Choroid plexus epithelial cell (primary cell): ENCODE measurements around the gene RAB31.
A peak's percentile ranks its signal among the peaks of the same experiment; 100 is the strongest.

Source experiments
- DNase-seq: peaks from one replicate; pipeline ENCODE4 v3.0.0-alpha.2; 2010; ENCODE audit warnings: low read depth
- H3K4me3 ChIP-seq: 2 replicates; pipeline ENCODE4 v1.5.1; 2011; ENCODE audit warnings: low read depth, mild to moderate bottlenecking, control low read depth, low read length, moderate library complexity
- TF ChIP-seq, protein P1 (sequence below): conservative IDR thresholded peaks from 2 replicates; pipeline ENCODE4 v1.5.1; 2011; ENCODE audit warnings: low read depth, mild to moderate bottlenecking, control low read depth, inconsistent platforms, low read length, moderate library complexity

Gene RAB31

DNA sequence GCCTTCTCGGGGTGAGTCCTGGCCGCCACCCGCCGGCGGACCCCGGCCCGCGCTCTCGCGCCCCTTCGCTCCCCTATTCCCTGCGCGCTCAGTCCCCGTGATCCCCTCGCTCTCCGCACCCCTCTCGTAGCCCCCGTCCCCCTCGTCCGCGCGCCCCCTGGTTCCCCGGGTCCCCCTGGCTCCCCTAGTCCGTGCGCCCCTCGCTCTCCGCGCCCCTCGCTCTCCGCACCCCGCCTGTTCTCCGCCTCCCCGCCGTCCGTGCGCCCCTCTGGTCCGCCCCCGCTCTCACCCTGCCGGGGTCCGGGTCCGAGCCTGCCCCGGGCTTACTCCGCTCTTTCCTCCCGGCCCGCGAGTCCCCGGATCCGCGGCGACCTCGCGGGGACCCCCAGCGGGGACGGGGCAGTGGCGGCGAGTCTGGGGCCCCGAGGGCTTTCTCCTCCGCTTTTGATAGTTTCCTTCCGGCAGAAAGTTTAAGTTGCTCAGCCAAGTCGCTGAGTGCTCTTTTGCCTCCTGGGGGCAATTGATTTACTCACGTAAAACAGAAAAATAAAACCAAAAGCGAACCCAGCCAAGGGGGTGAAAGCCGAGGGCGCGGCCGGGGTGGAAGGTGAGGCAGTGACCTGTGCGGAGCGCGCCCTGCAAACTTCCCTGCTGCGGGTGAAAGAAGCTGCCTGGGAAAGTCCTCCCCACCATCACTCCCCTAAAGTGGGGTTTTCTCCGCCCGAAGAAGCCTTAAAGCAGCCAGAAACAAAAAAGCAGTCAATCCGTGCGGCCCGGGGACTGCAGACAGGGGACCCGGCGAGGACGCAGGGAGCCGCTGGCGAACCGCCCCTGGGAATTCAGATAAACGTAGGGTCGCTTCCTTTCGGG, 568 bp downstream of the RAB31 start:
- TF ChIP-seq, protein P1, sequence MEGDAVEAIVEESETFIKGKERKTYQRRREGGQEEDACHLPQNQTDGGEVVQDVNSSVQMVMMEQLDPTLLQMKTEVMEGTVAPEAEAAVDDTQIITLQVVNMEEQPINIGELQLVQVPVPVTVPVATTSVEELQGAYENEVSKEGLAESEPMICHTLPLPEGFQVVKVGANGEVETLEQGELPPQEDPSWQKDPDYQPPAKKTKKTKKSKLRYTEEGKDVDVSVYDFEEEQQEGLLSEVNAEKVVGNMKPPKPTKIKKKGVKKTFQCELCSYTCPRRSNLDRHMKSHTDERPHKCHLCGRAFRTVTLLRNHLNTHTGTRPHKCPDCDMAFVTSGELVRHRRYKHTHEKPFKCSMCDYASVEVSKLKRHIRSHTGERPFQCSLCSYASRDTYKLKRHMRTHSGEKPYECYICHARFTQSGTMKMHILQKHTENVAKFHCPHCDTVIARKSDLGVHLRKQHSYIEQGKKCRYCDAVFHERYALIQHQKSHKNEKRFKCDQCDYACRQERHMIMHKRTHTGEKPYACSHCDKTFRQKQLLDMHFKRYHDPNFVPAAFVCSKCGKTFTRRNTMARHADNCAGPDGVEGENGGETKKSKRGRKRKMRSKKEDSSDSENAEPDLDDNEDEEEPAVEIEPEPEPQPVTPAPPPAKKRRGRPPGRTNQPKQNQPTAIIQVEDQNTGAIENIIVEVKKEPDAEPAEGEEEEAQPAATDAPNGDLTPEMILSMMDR: no peak
- no peak for DNase-seq
- peak overlapping the region; percentile 82 for H3K4me3 ChIP-seq

GRCh38 chr18:9709304-9709877, 1.3 kb downstream of the RAB31 start:
- DNase-seq: no peak
- TF ChIP-seq, protein P1: no peak
- H3K4me3 ChIP-seq: peak overlapping the region; percentile 82

DNA sequence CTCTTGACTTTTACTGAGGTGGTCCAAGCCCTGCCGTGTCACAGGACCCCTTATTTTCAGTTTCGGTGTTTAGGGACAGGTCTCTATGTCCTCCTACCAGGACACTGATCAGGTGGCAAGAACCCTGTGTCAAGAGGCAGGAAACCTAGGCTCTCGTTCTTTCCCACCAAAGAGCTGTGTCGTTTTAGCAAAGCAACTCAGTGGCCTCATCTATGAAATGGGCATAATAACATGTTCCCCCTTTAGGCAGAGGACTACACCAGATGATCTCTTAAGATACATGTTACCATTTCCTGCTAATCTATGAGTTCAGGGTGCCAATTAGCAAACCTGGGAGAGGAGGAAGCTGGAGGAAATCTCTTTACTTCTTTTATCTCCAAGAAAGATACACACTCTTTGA, 1.9 kb downstream of the RAB31 start:
- TF ChIP-seq, protein P1: no peak
- DNase-seq: no peak
- H3K4me3 ChIP-seq: peak overlapping the region; percentile 82

- DNase-seq: no peak
- peak overlapping the region; percentile 14 for H3K4me3 ChIP-seq
- TF ChIP-seq, protein P1: no peak
Measured at GRCh38 chr18:9711361-9712129, 3.4 kb downstream of the RAB31 start.

DNA sequence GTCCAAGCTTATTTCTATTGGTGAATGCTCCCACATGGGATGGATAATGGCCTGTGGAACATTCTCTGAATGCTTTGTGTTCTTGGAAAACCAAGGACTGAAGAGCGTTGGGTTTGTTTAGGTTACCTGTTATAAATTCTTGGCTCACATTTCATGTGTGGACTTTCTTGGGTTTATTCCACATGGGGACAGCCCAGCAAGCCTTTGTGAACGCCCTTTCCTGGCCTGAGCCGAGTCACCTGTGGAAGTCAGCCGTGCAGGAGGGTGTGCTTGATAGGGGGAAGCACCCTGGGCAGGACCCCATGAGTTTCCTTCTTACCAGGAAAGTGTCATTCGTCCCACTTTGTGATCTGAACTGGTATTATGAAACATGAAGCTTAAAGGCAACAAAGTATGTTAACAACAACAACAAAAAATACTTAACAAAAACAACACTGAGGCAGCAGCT, 4.1 kb downstream of the RAB31 start:
- TF ChIP-seq, protein P1: no peak
- H3K4me3 ChIP-seq: no peak overlapping the region
- DNase-seq: no peak

DNA sequence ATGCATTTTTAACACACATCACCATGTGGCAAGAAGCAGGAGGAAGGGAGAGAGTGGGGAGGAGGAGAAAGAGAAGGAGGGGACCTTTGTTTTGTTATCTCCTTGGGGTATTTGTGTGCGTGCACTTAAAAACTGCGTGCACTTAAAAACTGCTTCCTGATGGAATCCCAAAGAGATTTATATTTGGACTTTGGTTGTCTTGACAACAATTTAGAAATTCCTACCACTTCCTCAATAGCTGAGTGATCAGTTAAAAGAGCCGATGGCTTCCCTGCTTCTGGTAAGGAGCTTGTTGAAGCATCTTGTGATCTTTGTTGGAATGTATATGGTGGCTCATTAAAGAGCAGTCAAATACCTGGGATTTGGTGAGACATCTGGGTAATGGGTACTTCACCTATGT, 4.5 kb downstream of the RAB31 start:
- no peak for DNase-seq
- H3K4me3 ChIP-seq: no peak overlapping the region
- TF ChIP-seq, protein P1: no peak
